ENCODE measurements around the gene BCAR3.
A peak's percentile ranks its signal among the peaks of the same experiment; 100 is the strongest.

Gene BCAR3

GRCh38 chr1:93617670-93618499, 63.8 kb downstream of the BCAR3 start:
- peak; percentile 58 for DNase-seq (ENCODE audit: low spot score)
- FAIRE-seq: peak; percentile 49

GRCh38 chr1:93616996-93617669, 64.5 kb downstream of the BCAR3 start:
- no peak for FAIRE-seq
- peak; percentile 46 for DNase-seq (ENCODE audit: low spot score)

DNA sequence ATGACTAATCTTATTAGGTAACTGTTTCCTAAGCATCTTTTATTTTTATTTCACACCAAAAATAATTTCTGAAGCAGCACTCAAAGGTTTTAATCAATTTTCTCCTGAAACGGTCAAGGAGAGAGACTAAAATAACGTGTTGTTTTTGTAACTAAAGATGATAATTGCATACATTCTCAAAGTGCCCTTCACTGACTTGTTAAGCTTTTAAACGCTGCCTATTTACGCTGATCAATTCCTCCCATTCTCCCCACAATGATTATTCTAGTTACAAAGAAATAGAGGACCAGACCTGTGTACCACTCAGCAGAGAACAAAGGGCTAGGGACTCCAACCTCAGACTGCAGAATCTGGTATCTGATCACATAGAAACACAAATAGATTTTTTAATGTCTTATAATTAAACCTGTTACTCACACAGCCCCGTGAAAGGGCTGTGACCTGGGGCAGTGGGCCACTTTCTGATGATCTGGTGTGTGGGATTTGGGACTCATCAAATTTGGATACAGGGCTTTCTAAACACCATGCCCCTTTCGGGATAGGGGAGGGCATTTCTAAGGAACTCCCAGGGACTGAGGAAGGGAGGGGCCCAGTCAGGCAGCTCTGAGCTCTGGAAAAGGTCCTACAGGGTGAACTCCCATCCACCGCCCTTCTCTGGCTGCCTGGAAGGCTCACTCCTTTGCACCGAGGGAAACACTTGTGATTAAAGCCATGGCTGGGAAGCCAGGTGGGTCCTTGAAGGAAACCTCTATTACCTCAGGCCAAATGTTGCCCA, 65.2 kb downstream of the BCAR3 start:
- FAIRE-seq: peak; percentile 4
- DNase-seq (ENCODE audit: low spot score): no peak

- FAIRE-seq (peak; percentile 79), DNase-seq (ENCODE audit: low spot score) (peak; percentile 75)
Observed at GRCh38 chr1:93615582-93616150, 66.0 kb downstream of the BCAR3 start.

DNA sequence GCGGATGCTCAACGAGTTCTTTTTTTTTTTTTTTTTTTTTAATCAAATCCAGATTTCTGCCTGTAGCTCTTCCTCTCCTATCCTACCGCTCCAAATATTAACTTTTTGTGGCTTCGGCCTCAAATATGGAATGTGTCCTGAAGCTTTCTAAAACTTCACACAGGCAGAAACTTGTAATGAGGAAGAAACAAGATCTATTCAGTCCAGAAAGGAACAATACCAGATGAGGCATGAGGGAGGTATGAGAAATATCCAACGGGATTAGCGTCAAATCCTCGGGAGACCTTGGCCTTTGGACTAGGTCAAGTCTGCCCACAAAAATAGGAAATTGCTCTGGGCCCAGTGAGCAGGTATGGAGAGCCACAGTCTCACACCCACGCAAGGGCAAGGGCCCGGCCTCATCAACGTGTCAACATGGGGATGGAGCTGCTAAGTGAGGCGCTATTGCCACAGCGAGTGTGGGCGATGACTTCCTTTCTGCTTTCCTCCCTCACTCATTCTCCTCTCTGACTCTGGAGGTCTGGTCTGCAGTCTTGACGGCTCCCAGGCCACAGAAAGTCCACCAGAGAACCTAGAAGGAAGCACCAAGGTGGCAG, 66.6 kb downstream of the BCAR3 start:
- DNase-seq (ENCODE audit: low spot score): peak; percentile 33
- no peak for FAIRE-seq

- FAIRE-seq (no peak), DNase-seq (ENCODE audit: low spot score) (no peak)
Observed at GRCh38 chr1:93614541-93614940, 67.1 kb downstream of the BCAR3 start.

GRCh38 chr1:93613898-93614297, 67.7 kb downstream of the BCAR3 start:
- FAIRE-seq: no peak
- DNase-seq (ENCODE audit: low spot score): no peak

DNA sequence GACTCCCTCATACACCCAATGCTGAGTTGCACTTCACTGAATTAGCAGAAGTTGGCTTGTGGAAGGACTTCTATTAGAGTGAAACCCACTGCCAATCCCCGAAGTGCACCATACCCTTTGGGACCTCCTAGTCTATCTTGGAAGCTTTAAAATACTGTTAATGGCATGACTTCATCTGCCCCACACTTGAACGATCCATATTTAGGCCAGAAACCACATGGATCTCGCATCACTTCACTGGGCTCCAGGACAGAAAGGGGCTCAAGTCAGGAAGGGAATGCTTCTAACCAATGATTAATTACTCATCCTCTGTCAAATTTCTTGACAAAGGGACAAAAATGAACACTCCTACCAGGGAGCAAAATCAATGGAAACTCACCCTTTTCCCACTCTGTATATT, 69.1 kb downstream of the BCAR3 start:
- no peak for FAIRE-seq
- DNase-seq (ENCODE audit: low spot score): no peak

DNA sequence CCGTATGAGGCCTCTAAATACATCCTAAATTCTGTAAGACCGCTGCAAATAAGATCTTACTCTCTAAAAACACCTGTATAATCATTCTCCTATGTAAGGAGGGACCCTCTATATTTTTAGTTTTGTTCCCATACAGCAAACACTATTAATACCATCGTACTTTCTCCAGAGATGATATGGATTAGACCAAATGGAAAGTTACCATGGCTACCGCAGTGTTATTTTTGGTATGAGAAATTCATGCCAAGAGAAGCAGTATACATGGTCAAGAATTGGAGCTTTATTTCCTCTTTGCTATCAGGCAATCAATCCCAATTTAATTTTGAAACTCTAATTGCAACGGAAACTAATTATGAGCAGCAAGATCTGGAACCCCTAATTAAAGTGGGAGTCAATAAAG, 70.0 kb downstream of the BCAR3 start:
- DNase-seq (ENCODE audit: low spot score): no peak
- no peak for FAIRE-seq

DNA sequence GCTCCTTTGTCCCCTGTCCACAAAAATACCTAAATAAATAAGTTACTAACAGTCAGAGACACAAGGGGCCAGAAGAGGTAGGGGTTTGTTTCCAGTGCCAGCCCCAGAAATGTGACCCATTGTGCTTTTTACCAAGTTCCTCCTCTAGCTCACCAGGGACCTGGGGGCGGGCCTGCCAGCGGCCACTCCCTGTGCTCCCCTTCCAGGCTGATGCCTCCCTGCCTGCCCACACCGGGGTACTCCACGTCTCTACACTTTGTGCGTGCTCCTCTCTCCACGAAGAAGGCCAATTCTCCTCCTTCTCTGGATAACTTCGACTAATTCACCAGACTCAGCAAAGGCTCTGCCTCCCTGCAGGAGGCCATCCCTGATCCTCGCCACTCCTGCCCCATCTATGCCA, 72.1 kb downstream of the BCAR3 start:
- DNase-seq (ENCODE audit: low spot score): no peak
- no peak for FAIRE-seq

- FAIRE-seq: no peak
Observed at GRCh38 chr1:93608187-93609109, 73.2 kb downstream of the BCAR3 start.

GRCh38 chr1:93607814-93608186, 73.8 kb downstream of the BCAR3 start:
- FAIRE-seq: no peak
- no peak for DNase-seq (ENCODE audit: low spot score)

More at GRCh38 chr1:93608187-93609109, 73.2 kb downstream of the BCAR3 start:
- no peak for DNase-seq (ENCODE audit: low spot score)

- DNase-seq (ENCODE audit: low spot score): peak; percentile 52
- FAIRE-seq: peak; percentile 82
Observed at GRCh38 chr1:93605812-93606512, 75.7 kb downstream of the BCAR3 start.

- DNase-seq (ENCODE audit: low spot score): no peak
- FAIRE-seq: no peak
Observed at GRCh38 chr1:93605026-93605568, 76.5 kb downstream of the BCAR3 start.

DNA sequence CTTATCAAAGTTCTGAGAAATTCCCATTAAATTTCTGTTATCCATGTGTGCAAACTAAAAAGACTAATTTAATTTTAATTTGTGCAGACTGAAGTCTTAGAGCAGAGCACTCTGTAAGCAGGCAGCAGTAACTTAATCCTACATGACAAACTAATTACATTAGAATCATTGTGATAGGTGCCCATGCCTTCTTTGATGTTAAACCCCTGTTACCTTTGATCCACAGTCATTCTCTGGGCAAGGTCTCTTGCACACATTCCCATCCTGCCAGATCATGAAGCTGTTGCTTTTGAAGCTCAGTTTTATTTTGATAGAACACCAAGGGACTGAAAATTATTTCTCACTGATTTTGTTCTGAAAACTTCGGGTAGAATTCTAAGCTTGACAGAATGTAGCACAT, 77.2 kb downstream of the BCAR3 start:
- FAIRE-seq: no peak
- no peak for DNase-seq (ENCODE audit: low spot score)

DNA sequence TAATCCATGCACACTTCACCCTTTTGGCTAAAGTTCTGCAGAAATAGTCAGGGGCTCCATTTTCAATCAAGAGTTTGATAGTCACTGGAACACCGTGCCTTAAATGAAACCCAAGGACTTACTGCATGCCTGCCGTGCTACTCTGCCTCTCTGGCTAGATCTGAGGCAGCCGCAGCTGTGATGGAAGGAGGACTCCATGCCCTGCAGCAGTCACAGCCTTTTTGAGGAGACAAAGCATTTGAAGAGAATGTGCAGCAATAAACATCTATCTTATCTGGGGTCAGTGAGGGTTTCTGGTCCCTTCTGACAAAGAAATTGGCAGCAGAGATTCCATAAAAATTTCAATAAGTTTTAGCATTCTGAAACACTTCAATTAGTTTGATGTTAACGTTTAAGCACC, 78.0 kb downstream of the BCAR3 start:
- no peak for FAIRE-seq
- DNase-seq (ENCODE audit: low spot score): no peak

- no peak for FAIRE-seq
- DNase-seq (ENCODE audit: low spot score): no peak
Observed at GRCh38 chr1:93603106-93603505, 78.5 kb downstream of the BCAR3 start.

DNA sequence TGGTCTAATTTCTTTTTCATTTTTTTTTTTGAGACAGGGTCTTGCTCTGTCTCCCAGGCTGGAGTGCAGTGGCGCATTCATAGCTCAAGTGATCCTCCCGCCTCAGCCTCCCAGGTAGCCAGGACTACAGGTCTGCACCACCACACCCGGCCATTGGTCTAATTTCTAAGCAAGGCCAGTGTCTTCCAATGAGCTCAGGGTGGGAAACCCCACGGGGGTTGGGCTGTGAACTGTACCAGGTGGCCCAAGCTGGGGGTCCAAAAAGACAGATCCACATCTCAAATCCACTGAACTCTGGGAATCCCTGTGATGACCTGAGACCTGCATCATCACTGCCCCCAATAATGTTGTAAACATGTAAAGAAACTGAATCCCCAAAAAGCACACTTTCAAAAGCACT, 79.5 kb downstream of the BCAR3 start:
- FAIRE-seq (no peak), DNase-seq (ENCODE audit: low spot score) (no peak)

GRCh38 chr1:93601686-93602085, 80.0 kb downstream of the BCAR3 start:
- DNase-seq (ENCODE audit: low spot score) (no peak), FAIRE-seq (no peak)
